Measurements from ENCODE around the gene YJEFN3. TPM values are rescaled to one million over a fixed set of nuclear protein-coding genes. Genes with fewer than 3 reads are reported as not detected.

The YJEFN3 gene
- total and polyA plus RNA-seq, 2 donors from 2014 or later, result 3.1 to 3.7 TPM

GRCh38 chr19:19551853-19552192 lies 23.1 kb downstream of the YJEFN3 start:
- no peak for TF ChIP-seq CTCF (IDR thresholded peaks at IDR 0.05; ENCODE audit: borderline replicate concordance, extremely low read depth, insufficient read depth)
- DNase-seq (peak in 2 of 5 donors; percentile 37 to 66), FAIRE-seq (no peak)
- H3K36me3 ChIP-seq (ENCODE audit: control insufficient read depth in 2 of 3, insufficient read depth in 3 of 3, low read length in 3 of 3), result no peaks in the 10 kb centered on the region
- intact Hi-C loops (cut with DNase I), result no loop called here
- H3K27ac ChIP-seq (ENCODE audit: low read depth in 2 of 2, low read length in 2 of 2), result no peak overlapping the region
- no peaks in the 10 kb centered on the region for H3K9me3 ChIP-seq (ENCODE audit: control insufficient read depth in 2 of 3, insufficient read depth in 1 of 3, low read length in 3 of 3)
- no peaks in the 10 kb centered on the region for H3K27me3 ChIP-seq (ENCODE audit: control insufficient read depth, insufficient read depth, low read length)
- H3K9ac ChIP-seq (ENCODE audit: low read length in 3 of 3), result no peak overlapping the region
- no peaks in the 10 kb centered on the region for H3K4me1 ChIP-seq (ENCODE audit: control insufficient read depth in 2 of 3, insufficient read depth in 2 of 3, low read depth in 1 of 3, low read length in 3 of 3)
- H3K4me3 ChIP-seq (ENCODE audit: low read length in 3 of 3), result no peak overlapping the region

- no peak overlapping the region for H3K4me3 ChIP-seq (ENCODE audit: low read length in 3 of 3)
- FAIRE-seq, result no peak
- TF ChIP-seq CTCF (IDR thresholded peaks at IDR 0.05; ENCODE audit: borderline replicate concordance, extremely low read depth, insufficient read depth), result no peak
- no peaks in the 10 kb centered on the region for H3K36me3 ChIP-seq (ENCODE audit: control insufficient read depth in 2 of 3, insufficient read depth in 3 of 3, low read length in 3 of 3)
- H3K9me3 ChIP-seq (ENCODE audit: control insufficient read depth in 2 of 3, insufficient read depth in 1 of 3, low read length in 3 of 3), result no peaks in the 10 kb centered on the region
- H3K27ac ChIP-seq (ENCODE audit: low read depth in 2 of 2, low read length in 2 of 2), result no peak overlapping the region
- H3K4me1 ChIP-seq (ENCODE audit: control insufficient read depth in 2 of 3, insufficient read depth in 2 of 3, low read depth in 1 of 3, low read length in 3 of 3), result no peaks in the 10 kb centered on the region
- DNase-seq, result peak in 1 of 5 donors; percentile 39
- intact Hi-C loops (cut with DNase I), result no loop called here
- no peaks in the 10 kb centered on the region for H3K27me3 ChIP-seq (ENCODE audit: control insufficient read depth, insufficient read depth, low read length)
- H3K9ac ChIP-seq (ENCODE audit: low read length in 3 of 3), result no peak overlapping the region
Observed at GRCh38 chr19:19552798-19553197, 24.1 kb downstream of the YJEFN3 start.

GRCh38 chr19:19553670-19554069 lies 25.0 kb downstream of the YJEFN3 start:
- FAIRE-seq, result no peak
- no peak overlapping the region for H3K4me3 ChIP-seq (ENCODE audit: low read length in 3 of 3)
- no peaks in the 10 kb centered on the region for H3K27me3 ChIP-seq (ENCODE audit: control insufficient read depth, insufficient read depth, low read length)
- no peaks in the 10 kb centered on the region for H3K36me3 ChIP-seq (ENCODE audit: control insufficient read depth in 2 of 3, insufficient read depth in 3 of 3, low read length in 3 of 3)
- intact Hi-C loops (cut with DNase I), result no loop called here
- H3K9me3 ChIP-seq (ENCODE audit: control insufficient read depth in 2 of 3, insufficient read depth in 1 of 3, low read length in 3 of 3), result no peaks in the 10 kb centered on the region
- H3K4me1 ChIP-seq (ENCODE audit: control insufficient read depth in 2 of 3, insufficient read depth in 2 of 3, low read depth in 1 of 3, low read length in 3 of 3), result no peaks in the 10 kb centered on the region
- DNase-seq, result no peak
- TF ChIP-seq CTCF (IDR thresholded peaks at IDR 0.05; ENCODE audit: borderline replicate concordance, extremely low read depth, insufficient read depth), result no peak
- no peak overlapping the region for H3K9ac ChIP-seq (ENCODE audit: low read length in 3 of 3)
- no peak overlapping the region for H3K27ac ChIP-seq (ENCODE audit: low read depth in 2 of 2, low read length in 2 of 2)
